Measurements from ENCODE around the gene MAGEB3.

MAGEB3 gene

DNA sequence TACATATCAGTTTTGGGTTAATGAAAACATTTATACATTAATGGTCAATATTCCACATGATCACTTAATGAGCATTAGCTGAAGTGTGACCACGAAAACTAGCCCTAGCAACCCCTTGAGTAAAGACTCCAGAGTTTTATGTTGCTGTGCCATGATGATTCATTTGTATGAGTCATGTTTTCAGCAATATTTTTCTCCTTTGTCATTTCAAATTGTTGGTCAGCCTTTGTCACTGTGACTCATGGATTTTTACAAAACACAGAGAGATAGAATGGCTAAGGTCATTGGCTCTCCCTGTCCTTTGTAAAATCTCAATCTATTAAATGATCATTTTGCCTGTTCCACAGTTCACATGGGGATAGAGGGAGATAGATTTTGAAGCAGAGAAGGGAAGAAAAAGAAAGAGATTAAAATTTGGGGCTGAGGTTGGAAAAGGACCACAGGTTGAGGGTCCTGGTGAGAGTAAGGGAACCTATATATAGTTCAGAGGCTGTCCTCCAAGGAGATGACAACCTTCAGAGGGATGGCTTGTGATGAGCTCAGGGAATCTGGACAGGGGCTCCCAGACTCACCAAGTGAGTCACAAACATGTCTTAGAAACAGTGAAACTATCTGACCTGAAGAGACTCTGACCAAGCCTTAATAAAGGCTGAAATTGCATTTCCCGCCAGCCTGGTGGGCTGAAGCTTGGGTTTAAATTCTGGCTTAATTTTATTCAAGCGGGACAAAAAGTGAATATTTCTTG lies 53.2 kb downstream of the MAGEB3 start:
- DNase-seq (ENCODE audit: low spot score), result no peak
- TF ChIP-seq CTCF (IDR thresholded peaks at IDR 0.05; ENCODE audit: borderline replicate concordance, control extremely low read depth, extremely low read depth, insufficient read depth, missing control alignments), result no peak
- in situ Hi-C loops (cut with MboI; ENCODE audit: low sequenced_read_pairs, unreplicated experiment), result loop anchor here (10.0 kb wide), 1 partner anchor 211 kb away; no protein-coding TSS in a partner anchor

All from GM13976 (cell line).